ENCODE data around the gene ARID5B.

ARID5B gene

DNA sequence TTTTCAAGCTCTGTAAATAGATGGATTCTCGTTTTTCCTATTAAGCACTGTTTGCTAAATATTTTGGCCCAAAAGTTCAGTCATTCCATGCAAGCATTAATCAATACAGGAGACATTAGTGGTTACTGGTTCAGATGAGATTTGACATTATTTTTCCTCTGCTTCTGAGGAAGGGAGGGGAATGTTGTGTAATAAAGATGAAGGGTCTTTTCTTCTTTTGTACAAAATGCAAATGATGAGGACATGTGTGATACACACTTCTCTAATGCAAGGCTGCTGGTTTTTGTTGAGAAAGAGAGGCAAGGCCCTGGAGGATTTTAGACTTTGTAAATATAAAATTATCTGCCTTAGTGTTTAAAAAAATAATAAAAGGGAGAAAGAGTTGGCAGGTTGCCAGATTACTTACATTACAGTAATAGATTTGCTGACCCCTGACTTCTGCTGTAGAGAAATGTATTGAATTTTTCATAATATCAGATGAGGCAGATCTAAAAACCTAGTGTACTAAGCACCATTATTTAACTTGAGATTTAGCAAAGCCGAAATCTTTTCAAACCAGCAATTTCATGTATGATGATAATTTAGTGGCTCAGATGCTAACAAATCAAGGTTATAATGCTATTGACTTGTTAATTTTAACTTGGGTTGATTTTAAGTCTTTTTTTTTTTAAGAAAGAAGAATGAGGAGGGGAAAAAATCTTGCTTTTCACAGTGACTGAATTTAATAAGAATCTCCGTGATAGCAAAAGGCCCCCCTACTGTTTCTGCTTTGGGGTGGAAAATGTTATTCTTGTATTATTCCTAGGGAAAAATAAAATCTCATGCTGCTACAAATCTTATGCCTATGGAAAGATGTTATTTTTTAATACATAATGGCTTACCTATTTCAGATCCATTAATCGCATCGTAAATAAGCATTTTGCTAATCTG is 180.1 kb downstream of the ARID5B start:
- DNase-seq: peak; percentile 30

DNA sequence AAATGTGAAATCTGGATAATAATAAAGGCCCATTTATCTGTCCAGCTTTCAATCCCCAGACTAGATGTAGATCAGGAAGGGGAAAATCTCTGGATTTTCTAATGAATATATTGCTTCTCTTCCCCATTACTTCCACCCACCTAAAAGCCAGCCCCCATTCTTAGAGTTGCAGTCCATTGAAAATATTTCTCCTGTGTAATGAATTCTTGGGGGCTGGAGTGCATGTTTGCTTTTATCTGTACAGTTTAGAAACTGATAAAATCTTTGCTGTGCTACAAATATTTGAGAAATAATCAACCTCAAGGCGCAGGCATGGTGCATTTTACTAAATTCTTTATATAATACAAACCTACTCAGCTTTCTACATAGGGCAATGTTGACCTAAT is 180.8 kb downstream of the ARID5B start:
- DNase-seq: no peak

DNA sequence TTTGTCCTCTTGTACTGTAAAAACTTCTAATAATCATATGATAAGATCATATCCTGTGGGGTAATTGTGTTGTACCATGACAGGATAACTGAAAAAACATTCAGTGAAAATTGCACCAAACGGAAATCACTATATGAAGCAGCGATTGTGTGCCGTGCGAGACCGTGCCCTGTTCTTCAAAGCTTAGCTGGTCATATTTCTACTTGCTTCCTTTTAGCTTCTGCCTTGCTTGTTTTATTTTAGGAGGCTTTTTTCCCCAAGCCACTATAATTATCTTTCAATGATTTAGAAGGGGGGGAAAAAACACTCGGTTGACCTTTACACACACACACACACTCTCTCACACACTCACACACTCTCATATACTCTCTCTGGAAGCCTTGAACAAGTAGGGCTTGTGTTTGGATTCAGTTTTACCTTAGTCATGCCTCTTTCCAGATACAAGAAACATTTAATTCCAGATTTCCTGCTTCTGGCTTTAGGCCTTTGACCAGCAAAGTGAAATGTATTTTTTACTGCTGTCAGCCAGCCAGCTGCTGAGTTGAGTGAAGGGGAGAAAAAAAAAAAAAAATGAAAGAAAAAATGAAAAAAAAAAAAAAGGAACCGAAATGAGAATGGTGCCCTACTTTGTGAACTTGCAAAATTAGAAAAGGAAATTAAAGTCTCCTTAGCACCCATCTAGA is 181.4 kb downstream of the ARID5B start:
- DNase-seq: peak; percentile 83

DNA sequence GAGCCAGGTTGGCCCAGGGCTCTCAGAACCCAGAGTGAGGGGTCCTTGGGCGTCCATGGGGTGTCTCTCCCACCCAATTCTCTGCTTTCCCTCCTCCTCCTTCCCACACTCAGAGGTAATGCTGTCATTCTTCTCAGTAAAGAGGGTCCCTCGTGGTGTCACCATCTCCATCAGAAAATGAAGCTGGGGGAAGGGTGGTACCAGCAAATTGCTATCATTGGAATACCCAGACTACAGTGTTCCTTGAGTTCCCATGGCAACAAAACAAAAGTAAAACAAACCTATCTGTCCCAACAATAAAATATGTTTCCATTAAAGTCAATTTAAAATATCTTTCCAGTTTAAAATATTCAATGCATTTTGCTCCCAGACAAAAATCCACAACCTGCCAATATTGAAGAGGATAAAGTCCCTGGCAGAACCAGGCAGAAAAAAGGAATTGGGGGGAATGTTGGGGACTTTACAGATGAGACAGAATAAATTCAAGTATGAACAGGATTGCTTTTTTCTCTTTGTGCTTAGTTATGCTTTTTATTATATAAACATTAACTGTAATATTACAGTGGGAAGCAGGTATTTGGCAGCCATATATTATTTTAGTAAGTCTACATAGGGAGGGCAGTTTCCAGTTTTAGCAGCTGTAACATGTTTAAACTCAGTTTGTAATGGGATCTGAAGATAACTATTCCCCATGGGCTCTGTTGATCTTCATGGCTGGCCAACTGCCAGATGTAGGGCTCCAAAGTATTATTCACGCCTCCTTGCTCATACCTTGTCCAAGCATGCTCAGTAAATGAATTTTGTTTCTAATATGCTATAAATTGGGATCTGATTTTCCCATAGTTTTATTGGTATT is 182.1 kb downstream of the ARID5B start:
- peak; percentile 24 for DNase-seq

DNA sequence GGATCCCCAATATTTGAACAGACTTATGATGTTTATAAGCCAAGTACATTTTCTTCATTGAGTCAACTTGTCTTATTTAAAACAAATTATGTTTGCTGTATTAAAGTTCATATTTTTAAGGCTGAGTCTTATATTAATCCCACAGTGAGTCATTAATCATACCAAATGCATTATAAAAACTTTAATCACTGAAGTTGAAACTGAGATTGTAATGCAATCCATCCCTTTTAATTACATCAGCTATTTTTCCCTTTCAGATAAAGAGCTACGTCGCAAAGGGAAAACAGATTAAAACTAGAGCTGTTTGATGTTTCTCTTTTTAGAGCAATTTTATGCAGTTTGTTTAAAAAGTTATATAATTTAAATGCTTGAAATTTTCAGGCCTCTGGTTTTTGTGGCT is 183.0 kb downstream of the ARID5B start:
- DNase-seq: no peak

DNA sequence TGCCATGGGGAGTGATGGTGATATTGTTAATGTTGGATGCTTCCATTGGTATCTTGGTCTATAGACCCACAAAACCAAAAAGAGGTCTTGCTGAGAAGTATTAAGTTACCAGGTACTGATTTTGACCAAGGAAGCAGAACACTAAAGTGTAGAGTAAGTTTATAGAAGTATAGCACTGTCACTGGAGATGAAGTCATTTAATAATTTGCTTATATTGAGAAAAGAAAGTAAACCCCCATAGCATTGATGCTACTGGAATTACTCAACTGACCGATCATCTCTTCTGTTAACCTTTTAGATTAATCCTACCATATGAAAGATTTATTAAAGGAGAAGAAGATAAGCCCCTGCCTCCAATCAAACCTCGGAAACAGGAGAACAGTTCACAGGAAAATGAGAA is 183.9 kb downstream of the ARID5B start:
- peak; percentile 32 for DNase-seq

DNA sequence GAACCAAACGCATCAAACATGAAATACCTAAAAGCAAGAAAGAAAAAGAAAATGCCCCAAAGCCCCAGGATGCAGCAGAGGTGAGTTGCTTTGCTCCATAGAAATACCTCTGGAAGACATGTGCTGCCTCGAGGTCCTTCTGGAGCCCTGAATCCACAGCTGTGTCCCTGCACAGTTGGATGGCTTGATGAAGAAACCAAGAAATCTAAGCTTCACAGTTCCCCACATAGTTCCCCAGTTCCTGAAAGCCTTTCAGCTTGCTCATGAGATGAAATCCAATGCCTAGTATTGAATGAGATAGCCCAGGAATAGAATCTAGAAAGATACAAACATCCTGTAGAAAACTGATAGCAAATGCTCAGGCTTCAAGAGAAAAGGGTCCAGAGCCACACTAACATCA is 184.3 kb downstream of the ARID5B start:
- DNase-seq: no peak

DNA sequence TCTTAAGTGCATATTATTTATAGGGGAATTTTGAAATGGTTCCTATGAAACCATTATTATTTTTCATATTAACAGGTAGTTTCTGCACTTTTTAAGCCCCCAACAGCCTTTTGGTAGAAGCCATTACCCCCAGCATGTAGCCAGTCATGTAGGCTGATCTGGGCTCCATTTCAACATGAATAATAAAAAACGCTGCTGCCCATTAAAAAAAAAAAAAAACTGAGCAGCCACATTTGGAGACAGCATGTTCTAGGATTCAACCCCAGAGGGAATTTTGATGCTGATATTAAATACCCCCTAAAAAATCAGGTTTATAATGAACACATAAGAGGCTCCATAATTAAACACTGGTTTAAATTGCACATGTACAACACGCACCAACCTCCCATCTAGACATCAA is 185.8 kb downstream of the ARID5B start:
- no peak for DNase-seq

DNA sequence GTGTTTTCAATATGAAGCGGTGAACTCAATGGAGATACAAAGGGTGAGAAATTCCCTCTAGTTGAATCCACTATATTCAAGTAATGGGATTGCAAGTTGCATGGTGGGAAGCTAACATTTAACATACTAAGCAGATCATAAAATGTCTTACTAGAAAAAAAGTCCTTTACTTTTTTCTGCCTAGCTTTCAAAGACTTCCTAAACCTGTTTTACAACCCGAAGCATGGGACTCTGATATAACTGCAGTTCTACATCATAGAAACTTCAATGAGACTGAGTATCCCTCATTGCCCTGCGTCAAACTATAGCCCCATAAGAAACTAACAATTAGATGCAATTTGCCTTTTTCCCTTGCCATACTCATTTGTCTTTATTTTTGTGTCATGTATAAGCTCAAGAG is 187.3 kb downstream of the ARID5B start:
- DNase-seq: no peak

DNA sequence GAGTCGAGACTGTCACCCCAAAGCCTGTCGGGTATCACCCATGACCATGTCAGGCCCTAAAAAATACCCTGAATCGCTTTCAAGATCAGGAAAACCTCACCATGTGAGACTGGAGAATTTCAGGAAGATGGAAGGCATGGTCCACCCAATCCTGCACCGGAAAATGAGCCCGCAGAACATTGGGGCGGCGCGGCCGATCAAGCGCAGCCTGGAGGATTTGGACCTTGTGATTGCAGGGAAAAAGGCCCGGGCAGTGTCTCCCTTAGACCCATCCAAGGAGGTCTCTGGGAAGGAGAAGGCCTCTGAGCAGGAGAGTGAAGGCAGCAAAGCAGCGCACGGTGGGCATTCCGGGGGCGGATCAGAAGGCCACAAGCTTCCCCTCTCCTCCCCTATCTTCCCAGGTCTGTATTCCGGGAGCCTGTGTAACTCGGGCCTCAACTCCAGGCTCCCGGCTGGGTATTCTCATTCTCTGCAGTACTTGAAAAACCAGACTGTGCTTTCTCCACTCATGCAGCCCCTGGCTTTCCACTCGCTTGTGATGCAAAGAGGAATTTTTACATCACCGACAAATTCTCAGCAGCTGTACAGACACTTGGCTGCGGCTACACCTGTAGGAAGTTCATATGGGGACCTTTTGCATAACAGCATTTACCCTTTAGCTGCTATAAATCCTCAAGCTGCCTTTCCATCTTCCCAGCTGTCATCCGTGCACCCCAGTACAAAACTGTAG is 191.0 kb downstream of the ARID5B start:
- DNase-seq: no peak

DNA sequence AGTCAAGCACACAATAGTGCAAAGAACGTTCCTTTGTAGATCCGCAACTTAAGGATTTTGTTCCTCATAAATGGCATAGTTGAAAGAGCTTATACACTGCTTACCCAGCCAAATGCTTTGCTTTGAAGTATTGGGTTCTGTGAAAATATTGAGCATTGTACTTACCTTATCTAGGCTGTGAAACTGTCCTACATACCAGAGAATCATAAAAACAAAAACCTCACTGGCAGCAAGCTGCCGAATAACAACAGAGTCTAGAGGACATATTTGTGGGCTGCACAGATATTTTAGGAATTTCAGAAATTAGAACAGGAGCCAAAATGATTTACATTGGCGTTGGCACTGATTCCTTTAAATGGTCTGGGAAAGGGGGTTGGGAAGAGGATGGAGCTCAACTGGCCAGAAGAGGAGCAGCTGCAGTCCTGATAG is 192.4 kb downstream of the ARID5B start:
- DNase-seq: no peak

DNA sequence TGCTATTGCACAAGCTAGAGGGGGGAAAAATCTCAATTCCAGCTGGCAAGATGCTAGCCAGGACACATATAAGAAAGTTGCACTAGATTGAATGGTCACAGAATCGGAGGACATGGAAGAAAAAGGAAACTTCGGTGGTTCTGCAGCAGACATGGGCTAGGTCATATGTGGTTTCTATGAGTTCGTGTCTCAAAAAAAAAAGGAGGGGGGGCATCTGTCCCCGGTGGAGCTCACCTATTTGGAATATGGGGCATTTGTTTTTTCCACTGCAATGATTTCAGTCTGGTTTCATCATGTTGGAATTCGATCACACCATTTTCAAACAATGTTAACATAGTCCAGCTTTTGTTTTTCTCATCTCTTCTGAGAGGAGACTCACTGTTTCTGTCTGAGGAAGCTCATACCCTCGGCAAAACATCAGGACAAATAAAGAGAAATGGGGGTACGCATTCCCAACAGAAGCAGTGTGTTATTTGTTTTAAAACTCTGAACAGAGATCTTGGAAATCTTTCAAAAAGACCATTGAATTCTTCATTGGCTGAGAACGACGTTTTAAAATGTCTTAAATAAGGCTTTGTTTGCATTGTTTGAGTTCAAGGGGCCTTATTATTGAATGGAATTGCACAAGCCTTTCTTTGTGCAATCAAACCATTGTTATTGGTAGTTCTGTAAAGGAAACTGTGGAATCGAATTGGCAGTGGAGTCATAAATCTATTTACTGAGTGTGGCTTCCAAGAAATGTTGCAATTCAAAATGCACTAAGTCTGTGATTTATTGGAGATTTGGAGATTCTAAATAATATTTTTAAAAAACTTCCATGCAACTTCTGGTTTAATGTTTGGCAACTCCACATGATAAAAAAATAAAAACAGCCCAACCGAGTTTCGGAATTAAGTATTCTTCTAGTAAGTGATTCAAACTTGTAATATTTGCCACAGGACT is 194.0 kb downstream of the ARID5B start:
- DNase-seq: no peak

DNA sequence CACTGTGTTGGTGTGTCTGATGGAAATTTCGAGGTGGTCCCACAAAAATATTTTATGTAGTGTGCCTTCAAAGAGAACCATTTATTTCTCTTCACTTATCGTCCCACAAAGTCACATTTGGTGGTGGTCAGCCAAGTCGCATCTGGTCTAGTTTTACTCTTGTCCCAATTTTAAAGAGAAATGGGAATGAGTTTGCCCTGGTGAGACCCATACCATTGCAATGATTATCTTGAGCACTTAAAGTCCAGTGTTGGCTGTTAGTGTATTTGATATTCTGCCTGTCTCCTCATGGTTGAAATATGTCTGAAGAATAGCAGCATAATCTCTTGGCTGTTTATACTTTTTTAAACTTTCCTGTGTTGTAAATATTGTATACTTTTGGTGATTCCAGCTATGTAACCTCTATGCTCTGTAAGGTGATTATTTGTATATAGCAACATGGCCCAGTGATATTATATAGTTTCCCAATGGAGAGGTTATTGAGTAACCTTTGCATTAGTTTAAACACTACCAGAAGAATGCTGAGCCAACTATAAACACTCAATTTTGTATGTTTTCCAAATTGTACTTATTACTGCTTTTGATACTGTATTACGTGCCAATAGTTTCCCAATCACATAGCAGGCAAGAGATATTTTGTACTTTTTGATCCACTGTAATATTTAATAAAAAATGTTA is 194.9 kb downstream of the ARID5B start:
- no peak for DNase-seq

DNA sequence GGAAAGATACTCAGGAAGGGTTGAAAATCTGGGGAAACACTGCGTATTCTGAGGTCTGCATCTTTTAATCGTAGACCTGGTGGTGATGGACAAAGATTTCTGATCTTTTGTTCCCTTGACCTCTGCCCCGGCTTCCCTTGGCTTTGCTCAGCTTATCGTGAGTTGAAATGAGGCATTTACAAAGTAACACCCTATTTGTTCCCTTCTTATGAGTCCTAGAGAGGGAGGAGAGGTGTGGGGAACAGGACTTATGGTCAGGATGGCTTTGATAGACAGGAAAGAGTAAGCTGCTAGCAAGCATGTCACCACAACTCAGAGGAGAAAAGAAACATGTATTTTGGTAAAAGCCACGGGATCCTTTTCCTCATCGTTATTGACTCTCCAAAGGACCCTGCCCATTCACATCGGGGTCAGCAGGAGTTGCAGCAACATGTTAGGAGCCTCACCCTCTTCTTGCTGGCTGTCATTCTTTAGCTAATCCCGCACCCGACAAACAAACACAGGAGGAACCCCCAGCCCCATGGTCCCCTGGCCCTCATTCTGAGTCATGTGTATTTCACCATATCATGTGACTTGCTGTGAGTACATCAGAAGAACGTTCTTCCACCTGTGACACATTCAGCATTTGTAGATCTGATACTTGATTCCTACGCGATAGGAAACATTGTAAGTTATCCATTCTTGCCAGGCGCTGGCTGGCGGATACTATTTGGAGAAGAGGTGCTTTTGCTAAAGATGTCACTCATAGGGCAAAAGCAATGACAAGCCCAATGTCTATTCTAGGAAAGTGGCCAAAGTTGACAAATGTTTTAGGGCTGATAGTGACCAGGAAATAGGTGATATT is 197.0 kb downstream of the ARID5B start:
- DNase-seq: no peak

DNA sequence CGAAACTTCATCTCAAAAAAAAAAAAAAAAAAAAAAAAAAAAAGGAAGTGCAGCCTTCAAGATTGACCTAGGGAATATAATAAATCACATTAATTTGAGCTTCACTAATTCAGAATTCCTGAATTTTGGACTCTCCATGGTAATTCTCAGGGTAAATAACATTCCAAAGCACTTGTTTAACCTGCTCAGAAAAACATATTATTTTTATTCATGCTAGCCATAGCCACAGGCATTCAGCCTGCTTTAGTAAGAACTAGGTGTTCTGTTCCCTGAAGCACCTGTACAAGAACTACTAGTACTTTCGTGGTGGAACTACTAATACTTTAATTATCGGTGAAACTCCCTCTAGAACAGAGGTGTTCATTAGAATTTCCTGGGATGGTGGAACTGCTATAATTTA is 197.8 kb downstream of the ARID5B start:
- no peak for DNase-seq

DNA sequence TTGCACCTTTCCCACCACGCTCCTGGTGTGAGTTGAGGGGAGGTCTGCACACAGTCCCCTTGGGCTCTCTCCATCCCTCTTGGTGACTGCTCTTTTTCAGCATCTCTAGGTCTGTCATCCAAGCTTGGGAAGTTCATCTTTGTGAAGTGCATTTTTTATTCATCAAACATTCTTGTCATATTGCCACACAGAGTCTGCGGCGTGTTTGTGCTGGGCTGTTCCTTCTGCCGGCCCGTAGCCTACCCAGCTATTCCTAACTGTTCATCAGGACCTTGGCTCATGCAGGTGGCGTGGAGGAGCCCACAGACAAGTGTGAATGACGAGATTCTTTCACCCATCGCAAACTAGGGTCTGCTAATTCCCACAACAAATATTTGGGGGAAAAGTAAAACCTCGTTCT is 202.4 kb downstream of the ARID5B start:
- DNase-seq: no peak

DNA sequence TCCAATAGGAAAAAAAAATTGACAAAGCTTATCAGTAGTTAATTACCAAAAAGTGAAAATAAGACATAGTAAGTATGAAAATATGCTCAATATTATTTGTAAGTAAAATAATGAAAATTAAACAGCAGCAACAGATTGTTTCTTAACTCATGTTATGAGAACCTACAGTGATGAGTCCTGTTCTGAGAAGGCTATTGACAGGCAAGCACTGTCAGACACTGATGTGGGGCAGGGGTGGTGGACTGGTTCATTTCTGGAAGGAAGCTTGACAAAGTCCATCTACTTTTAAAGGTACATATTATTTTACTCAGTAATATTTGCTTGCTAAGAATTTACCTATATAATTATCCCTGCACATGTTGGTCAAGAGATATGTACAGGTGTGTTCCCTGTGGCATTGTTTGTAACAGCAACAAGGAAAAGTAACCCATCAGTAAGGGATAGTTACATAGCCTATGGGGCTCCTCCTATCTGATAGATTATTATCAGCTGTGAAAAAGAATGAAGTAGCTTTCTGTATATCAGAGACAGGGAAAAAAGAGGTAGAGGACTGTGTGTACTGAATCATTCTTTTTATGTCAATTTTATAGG is 205.5 kb downstream of the ARID5B start:
- DNase-seq: peak; percentile 31

DNA sequence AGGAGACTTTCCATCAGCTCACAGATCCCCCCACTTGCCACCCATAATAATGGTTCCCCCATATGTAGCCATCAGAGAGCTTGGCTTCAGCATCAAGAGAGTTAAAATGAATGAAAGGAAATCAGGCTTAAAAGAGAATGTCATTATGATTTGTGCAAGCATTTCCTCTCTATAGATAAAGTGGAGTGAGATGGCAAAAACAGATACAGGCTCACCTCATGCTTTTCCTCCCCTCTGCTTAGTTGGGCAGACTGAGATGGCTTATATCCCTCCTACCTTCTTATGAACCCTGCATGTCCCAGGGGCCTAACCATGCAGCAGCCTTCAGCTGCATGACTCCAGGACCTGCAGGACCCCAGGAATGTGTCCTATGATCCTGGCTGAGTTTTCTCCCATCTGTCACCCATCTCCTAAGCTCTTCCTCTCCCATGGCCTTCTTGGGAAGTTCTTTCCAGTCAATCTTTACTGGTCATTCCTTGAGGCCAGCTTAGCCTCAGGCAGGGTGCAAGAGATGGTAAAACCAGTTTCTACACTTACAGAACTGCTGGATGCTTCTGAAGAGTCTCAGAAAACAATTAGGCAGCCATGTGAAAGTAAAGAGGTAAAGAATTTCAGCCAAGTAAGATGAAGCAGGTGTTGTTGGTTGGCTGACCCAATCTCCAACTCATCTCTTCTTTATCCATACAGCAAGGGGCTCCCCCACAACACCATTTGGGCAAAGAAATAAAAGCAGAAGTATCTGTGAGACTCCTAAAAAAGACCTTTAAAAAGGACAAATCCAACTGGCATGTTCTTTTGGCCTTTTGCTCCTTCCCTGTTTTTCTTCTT is 207.5 kb downstream of the ARID5B start:
- DNase-seq: no peak
